DMS 273 (cell line): Measurements from ENCODE around the gene KIF26B.
A peak's percentile ranks its signal among the peaks of the same experiment; 100 is the strongest.

ENCODE experiments used
- DNase-seq: peaks from one replicate; lab custom pipeline; 2025; ENCODE audit not compliant: unreplicated experiment; lab: John Stamatoyannopoulos, UW

KIF26B gene

DNA sequence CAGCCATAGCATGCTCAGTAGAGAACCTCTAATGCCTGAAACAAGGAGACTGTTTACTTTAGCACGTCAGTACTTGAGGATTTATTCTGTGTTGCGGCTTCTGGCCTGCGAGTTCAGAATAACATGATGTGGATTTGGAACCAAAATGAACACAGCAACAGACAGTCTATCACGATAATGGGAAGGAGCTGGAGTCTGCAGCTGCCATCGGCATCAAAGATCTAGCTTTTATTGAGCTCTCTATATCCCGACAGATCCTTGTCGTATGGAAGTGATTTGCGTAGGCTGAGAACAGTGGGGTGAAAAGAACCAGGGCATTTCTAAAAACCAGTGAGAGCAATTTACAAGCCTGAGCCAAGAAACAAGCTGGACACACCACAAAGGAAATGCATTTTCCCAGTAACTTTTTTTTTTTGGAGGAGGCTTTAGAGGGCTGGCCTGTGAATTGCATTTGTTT, 294.2 kb downstream of the KIF26B start:
- DNase-seq, result no peak

- DNase-seq, result no peak
Observed at GRCh38 chr1:245453541-245453940, 298.8 kb downstream of the KIF26B start.

DNA sequence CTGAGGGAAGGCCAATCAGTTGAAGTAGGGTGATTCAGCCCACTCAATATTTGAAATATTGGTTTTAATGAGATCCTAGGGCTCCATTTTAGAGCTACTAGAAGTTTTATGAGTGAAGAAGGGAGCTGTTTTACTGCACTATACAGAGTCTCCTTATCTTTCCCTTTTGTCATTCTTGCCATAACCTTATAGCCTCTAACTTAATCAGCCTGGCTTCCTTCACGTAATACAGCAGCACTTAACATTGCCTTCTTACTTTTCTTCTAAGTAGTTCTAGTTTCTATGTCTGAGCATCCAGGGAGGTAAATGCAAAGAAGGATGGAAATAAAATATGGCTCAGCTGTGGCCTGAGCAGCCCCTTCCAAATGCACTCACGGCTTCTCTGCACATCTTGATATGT, 299.3 kb downstream of the KIF26B start:
- DNase-seq, result no peak

DNA sequence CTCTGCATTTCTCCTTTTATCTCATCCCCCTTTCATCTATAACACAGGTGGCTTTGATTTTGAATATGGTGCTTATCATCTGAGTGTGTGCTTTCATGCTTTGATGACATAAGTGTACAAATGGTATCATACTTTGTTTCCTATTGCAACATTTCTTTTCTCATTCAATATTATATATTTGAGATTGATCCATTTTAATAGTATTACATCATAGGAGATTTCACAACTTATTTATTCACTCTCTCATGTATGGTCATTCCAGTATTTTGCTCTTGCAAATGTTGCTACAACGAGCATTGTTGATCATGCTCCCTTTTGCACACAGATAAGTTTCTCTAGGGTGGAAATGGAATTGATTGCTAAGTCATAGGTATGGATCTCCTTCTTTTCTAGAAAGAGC, 302.8 kb downstream of the KIF26B start:
- DNase-seq, result no peak

GRCh38 chr1:245458234-245458633, 303.4 kb downstream of the KIF26B start:
- no peak for DNase-seq

DNA sequence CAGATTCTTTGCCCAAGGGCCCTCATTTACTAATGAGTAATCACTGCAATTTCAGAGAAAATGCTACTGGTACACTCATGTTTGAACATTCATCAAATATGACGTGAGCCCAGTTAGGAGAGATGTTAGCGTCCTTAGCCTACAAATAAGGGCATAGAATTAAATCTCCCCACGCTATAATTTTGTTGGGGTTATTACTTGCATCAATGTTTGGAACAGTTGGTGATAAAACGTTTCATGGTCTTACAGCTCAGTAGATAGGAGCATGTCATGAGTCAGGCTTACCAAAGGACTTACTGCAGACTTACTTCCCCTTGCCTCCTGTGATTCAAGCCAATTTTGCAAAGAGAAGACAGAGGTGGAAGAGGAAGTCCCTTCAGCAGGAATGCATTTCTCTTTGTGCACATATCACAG, 304.0 kb downstream of the KIF26B start:
- no peak for DNase-seq

GRCh38 chr1:245459621-245460020, 304.8 kb downstream of the KIF26B start:
- no peak for DNase-seq

DNA sequence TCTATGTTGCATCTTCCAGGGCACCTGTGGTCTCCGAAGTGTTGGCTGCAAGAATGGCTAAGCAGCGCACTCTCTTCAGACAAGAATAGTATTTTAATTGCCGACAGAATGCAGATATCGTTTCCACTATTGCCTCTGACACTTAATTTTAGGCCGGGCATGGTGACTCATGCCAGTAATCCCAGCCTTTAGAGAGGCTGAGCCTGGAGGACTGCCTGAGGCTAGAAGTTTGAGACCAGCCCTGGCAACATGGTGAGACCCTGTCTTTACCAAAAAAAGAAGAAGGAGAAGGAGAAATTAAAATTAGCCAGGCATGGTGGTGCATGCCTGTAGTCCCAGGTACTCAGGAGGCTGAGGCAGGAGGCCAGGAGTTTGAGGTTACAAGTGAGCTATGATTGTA, 306.9 kb downstream of the KIF26B start:
- DNase-seq, result no peak

DNA sequence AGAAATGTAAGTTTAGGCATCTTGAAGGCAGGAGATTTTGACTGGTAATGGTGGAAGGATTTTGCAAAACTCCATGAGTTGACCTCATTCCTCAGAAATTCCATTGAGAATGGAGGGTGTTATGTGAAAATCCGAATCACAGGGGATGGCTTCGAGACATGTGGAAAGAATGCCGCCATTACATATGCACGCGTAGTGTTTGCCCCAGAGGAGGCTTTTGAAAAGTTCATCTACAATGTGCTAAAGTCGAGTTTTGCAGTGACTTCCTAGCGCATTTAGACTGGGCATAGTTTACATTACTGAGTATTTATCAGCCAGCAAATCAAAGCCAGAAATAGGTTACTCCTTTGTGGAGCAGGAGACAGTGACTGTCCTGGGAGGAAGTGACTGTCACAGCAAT, 307.4 kb downstream of the KIF26B start:
- DNase-seq, result no peak

GRCh38 chr1:245463392-245464165, 308.8 kb downstream of the KIF26B start:
- no peak for DNase-seq

DNA sequence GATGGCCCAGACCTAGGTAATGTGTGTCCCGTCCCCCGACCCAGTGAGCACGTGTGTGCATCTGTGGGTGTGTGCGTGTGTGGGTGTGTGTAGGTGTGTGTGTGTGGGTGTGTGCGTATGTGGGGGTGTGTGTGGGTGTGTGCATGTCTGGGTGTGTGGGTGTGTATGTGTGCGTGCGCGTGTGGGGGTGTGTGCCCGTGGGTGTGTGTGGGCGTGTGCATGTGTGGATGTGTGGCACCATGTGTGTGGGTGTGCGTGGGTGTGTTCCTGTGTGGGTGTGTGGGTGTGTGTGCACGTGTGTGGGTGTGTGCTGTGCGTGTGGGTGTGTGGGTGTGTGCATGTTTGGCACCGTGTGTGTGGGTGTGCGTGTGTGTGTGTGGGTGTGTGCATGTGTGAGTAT, 309.5 kb downstream of the KIF26B start:
- DNase-seq, result no peak

DNA sequence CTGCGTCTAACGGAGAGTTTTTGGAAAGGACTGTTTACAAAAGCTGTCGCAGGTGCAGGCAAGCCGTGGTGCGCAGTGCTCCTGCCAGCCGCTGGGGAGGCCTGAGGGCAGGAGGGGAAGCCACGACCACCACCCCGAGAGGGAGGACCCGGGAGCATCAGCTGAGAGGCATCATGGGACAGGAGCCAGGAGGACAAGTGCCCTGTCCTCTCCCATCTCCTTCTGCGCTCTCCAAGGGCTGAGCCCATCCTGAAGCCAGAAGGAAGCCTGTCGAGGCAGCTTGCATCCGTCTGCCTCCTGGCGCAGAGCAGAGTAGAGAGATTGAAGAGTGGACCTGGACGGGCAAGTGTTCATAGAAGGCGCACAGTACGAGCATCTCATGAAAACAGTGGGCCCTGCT, 310.9 kb downstream of the KIF26B start:
- peak; percentile 70 for DNase-seq

GRCh38 chr1:245466261-245466660, 311.5 kb downstream of the KIF26B start:
- no peak for DNase-seq

DNA sequence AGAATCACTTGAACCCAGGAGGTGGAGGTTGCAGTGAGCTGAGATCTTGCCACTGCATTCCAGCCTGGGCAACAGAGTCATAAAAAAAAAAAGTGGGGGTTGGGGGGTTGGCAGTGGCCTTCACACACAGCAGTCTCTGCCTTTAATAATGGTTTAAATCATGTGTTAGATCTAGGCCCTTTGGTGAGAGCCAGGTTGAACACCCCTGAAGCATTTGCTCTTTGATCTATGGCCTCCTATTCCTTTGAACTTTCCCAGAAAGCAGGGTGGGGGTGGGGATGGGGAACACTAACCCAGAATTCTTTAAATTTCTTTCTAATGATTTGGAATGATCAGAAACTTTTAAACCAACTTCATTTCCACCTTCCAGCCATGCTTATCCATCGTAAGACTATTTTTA, 313.0 kb downstream of the KIF26B start:
- no peak for DNase-seq

GRCh38 chr1:245469006-245469405, 314.2 kb downstream of the KIF26B start:
- DNase-seq, result no peak

- DNase-seq, result no peak
Observed at GRCh38 chr1:245469734-245470133, 314.9 kb downstream of the KIF26B start.

- DNase-seq, result no peak
Observed at GRCh38 chr1:245475126-245475525, 320.3 kb downstream of the KIF26B start.

DNA sequence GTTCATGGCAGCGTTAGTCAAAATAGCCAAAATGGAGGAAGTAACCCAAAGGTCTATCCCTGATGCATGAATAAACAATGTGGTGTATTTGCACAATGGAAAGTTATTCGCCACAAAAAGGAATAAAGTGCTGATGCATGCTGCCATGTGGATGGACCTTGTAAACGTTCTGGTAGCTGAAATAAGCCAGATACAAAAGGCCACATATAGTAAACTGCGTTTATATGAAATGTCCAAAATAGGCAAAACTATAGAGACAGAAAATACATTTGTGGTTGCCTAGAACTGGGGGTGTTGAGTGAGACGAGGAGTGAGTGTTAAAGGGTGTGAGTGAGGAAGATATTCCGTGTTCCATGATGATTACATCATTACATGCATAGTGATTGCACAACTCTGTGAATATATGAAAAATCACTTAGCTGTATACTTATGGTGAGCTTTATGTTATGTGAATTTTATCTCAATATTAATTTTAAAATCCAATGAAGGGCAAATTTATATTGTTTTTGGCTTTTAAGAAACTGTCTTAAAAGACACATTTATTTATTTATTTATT, 321.3 kb downstream of the KIF26B start:
- DNase-seq, result no peak

- DNase-seq, result no peak
Observed at GRCh38 chr1:245477941-245478340, 323.2 kb downstream of the KIF26B start.

DNA sequence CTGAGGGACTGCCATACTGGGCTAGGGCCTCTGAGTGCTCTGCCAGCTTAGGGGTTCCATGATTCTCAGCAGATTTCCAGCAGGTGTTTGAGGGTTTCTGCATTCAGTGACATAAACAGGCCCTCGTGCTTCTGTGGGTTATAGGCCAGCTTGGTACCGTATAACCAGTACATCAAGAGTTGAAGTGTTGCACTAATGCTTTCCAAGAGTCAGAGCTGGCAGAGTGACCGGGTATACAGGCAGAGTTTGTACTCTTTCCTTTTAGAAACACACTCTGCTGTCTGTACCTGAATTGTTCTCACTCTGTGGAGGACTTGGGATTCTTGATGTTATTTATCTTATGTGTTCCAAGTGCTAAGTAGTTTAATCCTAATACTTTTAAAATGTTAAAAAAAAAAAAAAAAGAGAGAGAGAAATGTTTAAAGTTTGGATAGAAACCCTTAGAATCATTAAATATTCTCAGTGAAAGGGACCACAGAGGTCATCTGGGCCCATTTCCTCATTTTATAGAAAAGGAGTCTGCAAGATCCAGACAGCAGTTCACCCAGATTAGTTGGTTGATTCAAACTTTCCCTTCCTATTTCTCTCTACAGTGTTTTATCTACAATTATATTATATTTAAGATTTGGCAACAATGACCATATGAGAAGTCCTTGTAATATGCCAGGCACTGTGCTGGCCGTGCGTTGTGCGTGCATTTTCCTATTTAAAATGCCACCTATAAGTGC, 325.8 kb downstream of the KIF26B start:
- no peak for DNase-seq

- DNase-seq, result no peak
Observed at GRCh38 chr1:245481261-245481660, 326.5 kb downstream of the KIF26B start.

DNA sequence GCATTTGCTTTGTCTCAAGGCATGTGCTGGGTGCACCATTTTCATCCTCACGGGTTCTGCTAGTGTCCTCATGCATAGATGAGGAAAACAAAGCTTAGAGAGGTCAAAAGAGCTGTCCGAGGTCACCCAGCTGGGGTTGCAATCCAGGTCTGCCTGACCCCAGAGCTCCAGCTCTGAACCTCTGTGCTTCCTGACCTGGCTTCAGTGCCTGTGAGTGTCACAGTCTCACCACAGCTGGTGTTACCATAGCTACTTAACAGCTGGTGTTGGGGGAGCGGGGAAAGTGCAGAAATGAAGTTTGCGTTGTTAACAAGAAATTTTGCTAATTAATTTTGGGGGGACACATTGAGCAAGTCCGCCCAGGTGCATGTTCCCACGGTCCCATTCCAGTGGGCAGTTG, 328.5 kb downstream of the KIF26B start:
- no peak for DNase-seq
